GM23248 (cell line): ENCODE measurements around the gene CASP4. TPM values are rescaled to one million over a fixed set of nuclear protein-coding genes. Genes with fewer than 3 reads are reported as not detected.

ENCODE experiments used
- DNase-seq: peaks from one replicate; pipeline ENCODE4 v3.0.0-alpha.2; 2015
- H2AFZ ChIP-seq: fragments of 200-600 bp; sonication (generic); 2 replicates; pipeline ENCODE4 v1.6.1; 2016; ENCODE audit warnings: antibody characterized with exemption
- H3F3A ChIP-seq: fragments of 200-600 bp; sonication (generic); 2 replicates; pipeline ENCODE4 v1.6.1; 2016; ENCODE audit warnings: mild to moderate bottlenecking, antibody characterized with exemption, mixed run types; ENCODE audit not compliant: insufficient read depth
- H3K27ac ChIP-seq: fragments of 200-600 bp; sonication (generic); 2 replicates; pipeline ENCODE4 v1.5.1; 2016; ENCODE audit warnings: mild to moderate bottlenecking
- H3K27me3 ChIP-seq: fragments of 200-600 bp; sonication (generic); replicated peaks from 2 replicates; pipeline ENCODE4 v1.6.1; 2016; ENCODE audit warnings: mild to moderate bottlenecking; ENCODE audit not compliant: insufficient read depth
- H3K36me3 ChIP-seq: fragments of 200-600 bp; sonication (generic); 2 replicates; pipeline ENCODE4 v1.6.1; 2016; ENCODE audit warnings: low read depth, mild to moderate bottlenecking
- H3K4me1 ChIP-seq: fragments of 200-600 bp; sonication (generic); 2 replicates; pipeline ENCODE4 v1.6.1; 2016; ENCODE audit warnings: mild to moderate bottlenecking; ENCODE audit not compliant: insufficient read depth
- H3K4me2 ChIP-seq: fragments of 200-600 bp; sonication (generic); one replicate; pipeline ENCODE4 v1.6.1; 2016; ENCODE audit warnings: mild to moderate bottlenecking; ENCODE audit not compliant: unreplicated experiment
- H3K4me3 ChIP-seq: fragments of 200-600 bp; sonication (generic); 2 replicates; pipeline ENCODE4 v1.5.1; 2016; ENCODE audit warnings: mild to moderate bottlenecking
- H3K79me2 ChIP-seq: fragments of 200-600 bp; sonication (generic); 2 replicates; pipeline ENCODE4 v1.6.1; 2016; ENCODE audit warnings: mild to moderate bottlenecking; ENCODE audit not compliant: insufficient read depth
- H3K9ac ChIP-seq: fragments of 200-600 bp; sonication (generic); 2 replicates; pipeline ENCODE4 v1.6.1; 2016; ENCODE audit warnings: mild to moderate bottlenecking
- H3K9me2 ChIP-seq: fragments of 200-600 bp; sonication (generic); 2 replicates; pipeline ENCODE4 v1.6.1; 2016; ENCODE audit warnings: mixed run types, mild to moderate bottlenecking, moderate library complexity; ENCODE audit not compliant: insufficient read depth
- H3K9me3 ChIP-seq: fragments of 200-600 bp; sonication (generic); one replicate; pipeline ENCODE4 v1.6.1; 2017; ENCODE audit warnings: low read depth
- H4K20me1 ChIP-seq: fragments of 200-600 bp; sonication (generic); 2 replicates; pipeline ENCODE4 v1.6.0; 2016; ENCODE audit not compliant: insufficient read depth
- EZH2 ChIP-seq: fragments of 200-600 bp; sonication (generic); IDR thresholded peaks from 2 replicates; pipeline ENCODE4 v1.6.1; 2018; ENCODE audit warnings: antibody characterized with exemption, mild to moderate bottlenecking; ENCODE audit not compliant: insufficient read depth, poor library complexity, severe bottlenecking
- EZH2phosphoT487 ChIP-seq: fragments of 200-600 bp; sonication (generic); IDR thresholded peaks from 2 replicates; pipeline ENCODE4 v1.6.1; 2018; ENCODE audit warnings: antibody characterized with exemption, moderate library complexity, mild to moderate bottlenecking, low read depth; ENCODE audit not compliant: insufficient read depth
- WGBS, 2 experiments: methylation state at CpG; one replicate each; pipeline ENCODE4 v1.1.6; 2015 to 2017; ENCODE audit warnings: low lambda C conversion rate in 2 of 2, low coverage in 1 of 2; ENCODE audit errors: missing lambda C conversion rate in 2 of 2; 5-methylcytosine and 5-hydroxymethylcytosine counted together
- in situ Hi-C: fragments of 300-500 bp; cut with MboI; formaldehyde crosslinking; loops from 2 replicates; pipeline ENCODE4 v1.15.0; 2020
- polyA plus RNA-seq: library from polyadenylated mRNA; unstranded; fragments of >200 nt; fragmentation: Nextera tagmentation; extraction: Ambion mirVana; gene quantifications from 2 replicates; pipeline ENCODE4 v1.2.1, GENCODE V29; 2016
- total RNA-seq: library from RNA; depleted of rRNA; stranded (reverse); fragments of >200 nt; shearing (Covaris generic); gene quantifications from 2 replicates; pipeline ENCODE4 v1.2.3, GENCODE V29; 2014

The CASP4 gene
- total and polyA plus RNA-seq, 2 experiments from 2014 or later = 72.0 to 114 TPM

GRCh38 chr11:104957280-104957679 is 11.1 kb downstream of the CASP4 start:
- Histone ChIP-seq H4K20me1 (no peaks in the 10 kb centered on the region), H3K36me3 (peaks cover 21% of the 10 kb centered on the region; the same call in 1 of the 2 replicates), H3K4me3 (no peak overlapping the region), H3K27ac (no peak overlapping the region), H3K9ac (no peak overlapping the region), H3K9me3 (no peaks in the 10 kb centered on the region), H3K9me2 (no peaks in the 10 kb centered on the region), H3K79me2 (peaks cover 74% of the 10 kb centered on the region), H3K4me2 (no peak overlapping the region), H3K27me3 (no peaks in the 10 kb centered on the region), H2AFZ (no peak overlapping the region), H3F3A (no peaks in the 10 kb centered on the region), H3K4me1 (no peaks in the 10 kb centered on the region)
- TF ChIP-seq EZH2phosphoT487 (no peak), EZH2 (no peak)
- 81 to 85% methylated on average over 3 of the region's 3 CpGs for WGBS, 2 experiments
- DNase-seq = no peak
- in situ Hi-C loops = no loop called here

- TF ChIP-seq EZH2 (no peak), EZH2phosphoT487 (no peak)
- Histone ChIP-seq H3K4me1 (no peaks in the 10 kb centered on the region), H3F3A (no peaks in the 10 kb centered on the region), H3K4me2 (no peak overlapping the region), H3K4me3 (no peak overlapping the region), H3K9me2 (no peaks in the 10 kb centered on the region), H2AFZ (no peak overlapping the region), H3K27me3 (no peaks in the 10 kb centered on the region), H3K36me3 (peaks cover 21% of the 10 kb centered on the region; the same call in 1 of the 2 replicates), H4K20me1 (no peaks in the 10 kb centered on the region), H3K27ac (no peak overlapping the region), H3K9ac (no peak overlapping the region), H3K9me3 (no peaks in the 10 kb centered on the region), H3K79me2 (peaks cover 66% of the 10 kb centered on the region)
- in situ Hi-C loops = no loop called here
- DNase-seq = no peak
Measured at GRCh38 chr11:104956528-104956927, 11.8 kb downstream of the CASP4 start.

GRCh38 chr11:104946907-104947306 is 21.5 kb downstream of the CASP4 start:
- Histone ChIP-seq H3K9ac (no peak overlapping the region), H3K79me2 (no peaks in the 10 kb centered on the region), H3K27me3 (no peaks in the 10 kb centered on the region), H3F3A (peaks cover 5% of the 10 kb centered on the region; the same call in 1 of the 2 replicates), H4K20me1 (no peaks in the 10 kb centered on the region), H3K27ac (no peak overlapping the region), H3K4me2 (no peak overlapping the region), H3K4me3 (no peak overlapping the region), H3K36me3 (peaks cover 68% of the 10 kb centered on the region), H2AFZ (no peak overlapping the region), H3K9me3 (no peaks in the 10 kb centered on the region), H3K9me2 (no peaks in the 10 kb centered on the region), H3K4me1 (no peaks in the 10 kb centered on the region)
- in situ Hi-C loops = no loop called here
- peak; percentile 69 for DNase-seq
- no peak for TF ChIP-seq EZH2
- no peak for TF ChIP-seq EZH2phosphoT487
- WGBS, 2 experiments = 3 to 6% methylated on average over 2 of the region's 2 CpGs

- Histone ChIP-seq H3K27me3 (no peaks in the 10 kb centered on the region), H3K9ac (no peak overlapping the region), H3K4me3 (no peak overlapping the region), H3K9me2 (no peaks in the 10 kb centered on the region), H3K4me2 (no peak overlapping the region), H3F3A (peaks cover 8% of the 10 kb centered on the region; the same call in 1 of the 2 replicates), H4K20me1 (no peaks in the 10 kb centered on the region), H3K36me3 (peaks cover 53% of the 10 kb centered on the region), H3K27ac (no peak overlapping the region), H3K4me1 (no peaks in the 10 kb centered on the region), H3K79me2 (no peaks in the 10 kb centered on the region), H3K9me3 (no peaks in the 10 kb centered on the region), H2AFZ (no peak overlapping the region)
- in situ Hi-C loops = no loop called here
- TF ChIP-seq EZH2phosphoT487 (no peak), EZH2 (no peak)
- no peak for DNase-seq
Measured at GRCh38 chr11:104944076-104944475, 24.3 kb downstream of the CASP4 start.

- Histone ChIP-seq H4K20me1 (no peaks in the 10 kb centered on the region), H3K79me2 (no peaks in the 10 kb centered on the region), H3K9ac (no peak overlapping the region), H3K9me2 (no peaks in the 10 kb centered on the region), H3K27me3 (no peaks in the 10 kb centered on the region), H3K27ac (no peak overlapping the region), H3K9me3 (no peaks in the 10 kb centered on the region), H3K36me3 (peaks cover 50% of the 10 kb centered on the region), H3F3A (peaks cover 8% of the 10 kb centered on the region; the same call in 1 of the 2 replicates), H3K4me3 (no peak overlapping the region), H3K4me1 (no peaks in the 10 kb centered on the region), H3K4me2 (no peak overlapping the region), H2AFZ (no peak overlapping the region)
- no peak for TF ChIP-seq EZH2phosphoT487
- TF ChIP-seq EZH2 = no peak
- WGBS, 2 experiments = 24 to 34% methylated on average over 2 of the region's 2 CpGs
- in situ Hi-C loops = no loop called here
- DNase-seq = no peak
Measured at GRCh38 chr11:104943561-104943960, 24.8 kb downstream of the CASP4 start.
